HepG2 (cell line): ENCODE data around the gene ART4. TPM values are rescaled to one million over a fixed set of nuclear protein-coding genes. Genes with fewer than 3 reads are reported as not detected.

Source experiments
- IRF2 ChIP-seq: IDR thresholded peaks from 2 replicates; pipeline ENCODE4 v1.6.1; 2018; ENCODE audit warnings: missing genetic modification reagents, missing compliant biosample characterization
- KDM4B ChIP-seq: sonication (generic); formaldehyde crosslinking; IDR thresholded peaks from 2 replicates; pipeline ENCODE4 v1.4.0; 2020; ENCODE audit warnings: missing genetic modification reagents
- KIAA2018 ChIP-seq: sonication (generic); formaldehyde crosslinking; IDR thresholded peaks from 2 replicates; pipeline ENCODE4 v1.5.0; 2020; ENCODE audit warnings: mild to moderate bottlenecking, missing genetic modification reagents, borderline replicate concordance
- SP1 ChIP-seq, 2 experiments: fragments of 450-650 bp in 1 of 2; sonication (generic) in 1 of 2; formaldehyde crosslinking in 1 of 2; IDR thresholded peaks; 2 replicates each; pipeline versions ENCODE4 v1.4.0 to v1.6.1; 2016 to 2020; ENCODE audit warnings: missing genetic modification reagents in 1 of 2
- XBP1 ChIP-seq: sonication (generic); formaldehyde crosslinking; IDR thresholded peaks from 2 replicates; pipeline ENCODE4 v1.5.0; 2020; ENCODE audit warnings: missing genetic modification reagents
- ZHX2 ChIP-seq, 2 experiments: sonication (generic) in 1 of 2; formaldehyde crosslinking in 1 of 2; IDR thresholded peaks; 2 replicates each; pipeline versions ENCODE4 v1.6.1 to v1.9.0; 2014 to 2022; ENCODE audit warnings: antibody characterized with exemption in 1 of 2, borderline replicate concordance in 1 of 2, inconsistent platforms in 1 of 2, low read depth in 1 of 2, missing genetic modification reagents in 1 of 2
- ZNF142 ChIP-seq: sonication (generic); formaldehyde crosslinking; IDR thresholded peaks from 2 replicates; pipeline ENCODE4 v1.4.0; 2020; ENCODE audit warnings: missing genetic modification reagents
- ZNF7 ChIP-seq: IDR thresholded peaks from 2 replicates; pipeline ENCODE4 v1.6.1; 2016; ENCODE audit warnings: missing biosample characterization, missing genetic modification reagents
- polyA plus RNA-seq, 8 experiments: library from polyadenylated mRNA; depleted of rRNA in 3 of 8; stranded (reverse) in 7 of 8; unstranded in 1 of 8; fragments of >200 nt; fragmentation: Illumina TruSeq in 4 of 8; extraction: Trizol in 4 of 8; gene quantifications; 2 replicates each; pipeline versions ENCODE4 v1.2.1 to v1.2.3, GENCODE V29; 2011 to 2016; ENCODE audit warnings: low read depth in 4 of 8, missing spikeins in 1 of 8, mixed read lengths in 1 of 8; ENCODE audit not compliant: insufficient read depth in 1 of 8
- total RNA-seq, 5 experiments: library from RNA; depleted of rRNA; stranded (reverse); fragments of >200 nt; fragmentation: Illumina TruSeq; extraction: Trizol; gene quantifications; 2 replicates each; pipeline ENCODE4 v1.2.3, GENCODE V29; 2016; ENCODE audit warnings: low read depth in 1 of 5

The ART4 gene
- total and polyA plus RNA-seq, 2 of the 13 experiments (the other 11 are each of a cell fraction or from before 2014, with no cell fraction given), result 17.6 to 20.3 TPM

- TF ChIP-seq ZHX2 (IDR thresholded peaks at IDR 0.05; ENCODE audit: low read depth), result no peak
- TF ChIP-seq ZHX2 (CRISPR knock-in tag; IDR thresholded peaks at IDR 0.05; ENCODE audit: borderline replicate concordance), result no peak
- peak; percentile 49; the same call in 1 of the 2 replicates for TF ChIP-seq ZNF7 (CRISPR knock-in tag)
- TF ChIP-seq KIAA2018 (CRISPR knock-in tag), result no peak
- TF ChIP-seq XBP1 (CRISPR knock-in tag), result no peak
- TF ChIP-seq KDM4B (CRISPR knock-in tag), result 0 out of 2 replicates have a peak, but pooled peaks have one; percentile 25
- TF ChIP-seq ZNF142 (CRISPR knock-in tag), result no peak
- peak; percentile 34; the same call in 1 of the 2 replicates for TF ChIP-seq IRF2 (CRISPR knock-in tag)
- no peak for TF ChIP-seq SP1 (IDR thresholded peaks at IDR 0.05)
- 0 out of 2 replicates have a peak, but pooled peaks have one; percentile 15 for TF ChIP-seq SP1 (CRISPR knock-in tag; IDR thresholded peaks at IDR 0.05)
These were observed at the start of gene ART4 (continued) for GRCh38 chr12:14843425-14843887.
